T-cell (primary cell): ENCODE measurements around the gene CHRNA1. TPM values are rescaled to one million over a fixed set of nuclear protein-coding genes. Genes with fewer than 3 reads are reported as not detected.
A peak's percentile ranks its signal among the peaks of the same experiment; 100 is the strongest.

Experiments
- ATAC-seq, 4 experiments: fragments of 200-7000 bp in 3 of 4; fragments of 150-1000 bp in 1 of 4; cut with Tn5 transposase; replicated peaks in 1 of 4; 1 replicate in 3 of 4; 2 replicates in 1 of 4; pipeline ENCODE4 v1.10.0; 2021; ENCODE audit warnings: moderate library complexity in 3 of 4, mild to moderate bottlenecking in 2 of 4, moderate number of reproducible peaks in 1 of 4
- CTCF ChIA-PET, 2 donors: fragments of 300-600 bp; sonication (Branson Sonifier 250); formaldehyde crosslinking; loops; one replicate each; lab custom pipeline; 2022; ENCODE audit warnings: antibody characterized with exemption in 2 of 2; lab: Charles Lee
- POLR2A ChIA-PET, 2 donors: fragments of 300-600 bp; sonication (Branson Sonifier 250); formaldehyde crosslinking; loops; one replicate each; lab custom pipeline; 2022; ENCODE audit warnings: antibody characterized with exemption in 2 of 2; lab: Charles Lee
- DNase-seq, 35 experiments: peaks; one replicate each; pipeline versions ENCODE4 v3.0.0 to v3.0.0-alpha.2; 2013 to 2023
- H3K27ac ChIP-seq: one replicate; pipeline ENCODE4 v1.5.1; 2013; ENCODE audit warnings: low read length
- H3K27me3 ChIP-seq, 2 experiments: replicated peaks in 1 of 2; 1 replicate in 1 of 2; 2 replicates in 1 of 2; pipeline versions ENCODE4 v1.6.1 to v1.7.0; 2013; ENCODE audit warnings: low read length in 1 of 2, mixed read lengths in 1 of 2; ENCODE audit not compliant: control insufficient read depth in 2 of 2, insufficient read depth in 2 of 2; ENCODE audit errors: extremely low read depth in 1 of 2
- H3K36me3 ChIP-seq, 2 donors: 1 replicate in 1 of 2; 2 replicates in 1 of 2; pipeline versions ENCODE4 v1.6.1 to v1.7.0; 2013; ENCODE audit warnings: low read length in 1 of 2; ENCODE audit not compliant: control insufficient read depth in 2 of 2, insufficient read depth in 1 of 2; ENCODE audit errors: extremely low read depth in 1 of 2
- H3K4me1 ChIP-seq, 2 experiments: 1 replicate in 1 of 2; 2 replicates in 1 of 2; pipeline versions ENCODE4 v1.6.1 to v1.7.0; 2013; ENCODE audit warnings: low read length in 2 of 2, mixed read lengths in 1 of 2; ENCODE audit not compliant: insufficient read depth in 2 of 2, control insufficient read depth in 1 of 2; ENCODE audit errors: extremely low read depth in 1 of 2
- H3K4me3 ChIP-seq, 2 donors: 1 replicate in 1 of 2; 2 replicates in 1 of 2; pipeline versions ENCODE4 v1.5.1 to v1.7.0; 2013; ENCODE audit warnings: mild to moderate bottlenecking in 2 of 2, low read length in 1 of 2, moderate library complexity in 1 of 2; ENCODE audit not compliant: control insufficient read depth in 1 of 2; ENCODE audit errors: extremely low read depth in 1 of 2
- H3K9me3 ChIP-seq: 2 replicates; pipeline ENCODE4 v1.7.0; 2013
- H3K27ac Mint-ChIP-seq, 2 donors: one replicate each; pipeline ENCODE4 v1.8.0; 2020 to 2021; ENCODE audit warnings: mild to moderate bottlenecking in 2 of 2, mixed read lengths in 2 of 2
- H3K27me3 Mint-ChIP-seq, 2 donors: one replicate each; pipeline ENCODE4 v1.8.0; 2021 to 2022; ENCODE audit warnings: mixed read lengths in 2 of 2
- H3K36me3 Mint-ChIP-seq: one replicate; pipeline ENCODE4 v1.8.0; 2021; ENCODE audit warnings: mixed read lengths
- H3K4me1 Mint-ChIP-seq, 3 donors: one replicate each; pipeline ENCODE4 v1.8.0; 2020 to 2022; ENCODE audit warnings: mixed read lengths in 3 of 3, mild to moderate bottlenecking in 1 of 3
- H3K4me3 Mint-ChIP-seq, 3 donors: one replicate each; pipeline ENCODE4 v1.8.0; 2020 to 2022; ENCODE audit warnings: mild to moderate bottlenecking in 3 of 3, mixed read lengths in 3 of 3, moderate library complexity in 3 of 3
- H3K9me3 Mint-ChIP-seq, 3 donors: one replicate each; pipeline ENCODE4 v1.8.0; 2020 to 2022; ENCODE audit warnings: mixed read lengths in 3 of 3
- WGBS: methylation state at CpG from one replicate; pipeline ENCODE4 v1.1.5; 2013; ENCODE audit warnings: missing lambda C conversion rate; ENCODE audit not compliant: insufficient coverage; 5-methylcytosine and 5-hydroxymethylcytosine counted together
- total RNA-seq, 35 experiments: library from RNA in 6 of 35; stranded (reverse) in 6 of 35; fragments of 120-200 nt in 1 of 35; gene quantifications; one replicate each; pipeline versions ENCODE4 v1.2.1 to v1.2.4 and lab custom pipeline; 2013 to 2026

The CHRNA1 gene
- total RNA-seq, 5 donors from 2014 or later (not counting 1 experiment from before 2014, with no cell fraction given), result 0.23 TPM; not detected in 4

- Histone ChIP-seq H3K36me3 (no peaks in the 10 kb centered on the region), H3K4me1 (peaks cover 7 to 10% of the 10 kb centered on the region in 2 experiments), H3K27ac (no peak overlapping the region), H3K4me3 (no peak overlapping the region), H3K9me3 (no peaks in the 10 kb centered on the region), H3K27me3 (no peaks in the 10 kb centered on the region)
- no peaks in the 10 kb centered on the region for H3K27me3 Mint-ChIP-seq
- ChIA-PET POLR2A (no interaction called here), CTCF (no interaction called here)
- H3K4me3 Mint-ChIP-seq, result no peak overlapping the region
- peaks cover 15 to 21% (median 15%) of the 10 kb centered on the region in 3 donors for H3K4me1 Mint-ChIP-seq
- ATAC-seq, result no peak
- H3K27ac Mint-ChIP-seq, result no peak overlapping the region
- no peaks in the 10 kb centered on the region for H3K36me3 Mint-ChIP-seq
- WGBS, result 94% methylated on average over 2 of the region's 8 CpGs
- DNase-seq, result no peak
- no peaks in the 10 kb centered on the region for H3K9me3 Mint-ChIP-seq
These were observed 26.7 kb upstream of the CHRNA1 start for GRCh38 chr2:174791020-174791419.

GRCh38 chr2:174789001-174789400 lies 24.7 kb upstream of the CHRNA1 start:
- ATAC-seq (no peak), DNase-seq (no peak)
- Histone ChIP-seq H3K9me3 (no peaks in the 10 kb centered on the region), H3K27ac (no peak overlapping the region), H3K27me3 (no peaks in the 10 kb centered on the region), H3K4me1 (peaks cover 7 to 10% of the 10 kb centered on the region in 2 experiments), H3K4me3 (no peak overlapping the region), H3K36me3 (no peaks in the 10 kb centered on the region)
- 86% methylated on average over 8 of the region's 16 CpGs for WGBS
- Mint-ChIP-seq H3K4me3 (peak overlapping the region in 1 of 3 donors; percentile 45), H3K9me3 (no peaks in the 10 kb centered on the region), H3K4me1 (peaks cover 13 to 21% (median 15%) of the 10 kb centered on the region in 3 donors), H3K36me3 (no peaks in the 10 kb centered on the region), H3K27me3 (no peaks in the 10 kb centered on the region), H3K27ac (no peak overlapping the region)
- CTCF ChIA-PET, result interaction anchor here in 1 of 2 donors (0.8 kb wide), 1 partner anchor 9 kb away, joined by 3 read pairs; no protein-coding TSS in a partner anchor
- POLR2A ChIA-PET, result interaction anchor here in 1 of 2 donors (0.7 kb wide), 1 partner anchor 373 kb away, joined by 3 read pairs; no protein-coding TSS in a partner anchor

DNA sequence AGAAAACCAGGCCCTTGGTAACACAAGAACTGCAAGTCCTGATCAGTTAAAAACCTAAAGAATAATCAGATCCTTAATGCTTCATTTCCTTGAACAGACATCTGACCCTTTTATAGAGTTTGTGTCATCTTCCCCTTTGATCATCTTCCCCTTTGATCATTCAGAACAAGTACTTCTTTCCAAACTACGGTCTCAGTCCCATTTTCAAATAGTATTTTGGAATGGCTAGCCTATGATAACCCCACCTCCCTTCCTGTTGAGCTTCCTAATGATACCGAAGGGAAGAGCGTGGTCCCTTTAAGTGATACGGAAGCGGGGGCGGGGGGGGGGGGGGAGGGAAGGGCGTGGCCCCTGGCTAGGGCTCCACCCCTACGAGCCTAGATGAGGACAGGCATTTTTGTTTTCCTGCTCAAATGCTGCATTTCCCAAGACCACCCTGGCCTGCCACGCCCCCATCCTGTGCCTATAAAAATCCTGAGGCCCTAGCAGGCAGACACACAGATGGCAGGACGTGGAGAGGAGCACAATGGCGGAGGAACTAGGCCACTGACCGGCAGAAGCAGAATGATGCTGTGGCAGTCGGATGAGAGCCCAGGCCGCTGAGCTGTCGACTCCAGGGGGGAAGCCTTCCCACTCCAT lies 24.1 kb upstream of the CHRNA1 start:
- Histone ChIP-seq H3K4me3 (no peak overlapping the region), H3K36me3 (no peaks in the 10 kb centered on the region), H3K27me3 (no peaks in the 10 kb centered on the region), H3K9me3 (no peaks in the 10 kb centered on the region), H3K27ac (no peak overlapping the region), H3K4me1 (peaks cover 7 to 10% of the 10 kb centered on the region in 2 experiments)
- DNase-seq, result peak in 2 of 35 experiments; percentile 10 to 35
- ChIA-PET POLR2A (interaction anchor here in 1 of 2 donors (0.7 kb wide), 1 partner anchor 374 kb away, joined by 3 read pairs; no protein-coding TSS in a partner anchor), CTCF (no interaction called here)
- H3K4me1 Mint-ChIP-seq, result peaks cover 13 to 21% (median 15%) of the 10 kb centered on the region in 3 donors
- no peaks in the 10 kb centered on the region for H3K9me3 Mint-ChIP-seq
- WGBS, result 81% methylated on average over 8 of the region's 15 CpGs
- no peaks in the 10 kb centered on the region for H3K36me3 Mint-ChIP-seq
- no peaks in the 10 kb centered on the region for H3K27me3 Mint-ChIP-seq
- H3K27ac Mint-ChIP-seq, result peak overlapping the region; percentile 67 to 74
- peak overlapping the region; percentile 45 to 55 (median 55) for H3K4me3 Mint-ChIP-seq
- ATAC-seq, result peak in 2 of 4 experiments; percentile 55 to 66

DNA sequence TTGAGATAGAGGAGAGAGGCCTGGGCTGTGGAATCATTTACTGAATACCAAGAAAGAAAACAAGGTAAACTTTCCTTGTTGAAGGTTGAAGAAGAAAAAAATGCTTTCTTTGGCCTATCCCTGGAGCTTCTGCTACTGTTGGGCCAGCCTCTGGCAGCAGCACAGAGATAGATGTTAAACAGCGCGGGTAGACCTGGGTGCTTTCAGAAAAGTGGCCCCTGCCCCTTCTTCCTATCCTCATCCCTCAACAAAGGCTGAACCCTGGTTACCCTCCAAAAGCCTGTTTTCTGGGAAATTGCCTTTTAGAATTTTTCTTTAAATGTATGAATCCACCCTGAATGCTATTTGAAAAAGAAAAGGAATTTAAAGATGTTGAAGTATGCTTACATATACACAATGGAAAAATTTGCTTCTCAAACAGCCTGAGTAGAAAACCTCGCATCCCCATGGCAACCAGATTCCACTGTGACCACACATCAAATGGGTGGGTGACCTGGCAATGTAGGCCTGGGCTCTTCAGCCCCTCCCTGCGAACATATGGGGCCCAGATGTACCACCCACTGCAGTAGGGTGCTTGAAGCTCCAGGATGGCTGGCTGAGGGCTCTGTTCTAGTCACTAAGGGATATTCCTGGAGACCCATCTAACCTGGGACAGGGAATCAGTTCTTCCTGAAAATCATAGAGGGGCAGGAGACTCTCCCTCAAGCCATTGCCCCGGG lies 23.4 kb upstream of the CHRNA1 start:
- Histone ChIP-seq H3K27ac (no peak overlapping the region), H3K36me3 (no peaks in the 10 kb centered on the region), H3K4me1 (peaks cover 7 to 10% of the 10 kb centered on the region in 2 experiments), H3K27me3 (no peaks in the 10 kb centered on the region), H3K4me3 (no peak overlapping the region), H3K9me3 (no peaks in the 10 kb centered on the region)
- Mint-ChIP-seq H3K4me1 (peaks cover 13 to 21% (median 18%) of the 10 kb centered on the region in 3 donors), H3K36me3 (no peaks in the 10 kb centered on the region), H3K27me3 (no peaks in the 10 kb centered on the region), H3K27ac (peak overlapping the region in 1 of 2 donors; percentile 74), H3K9me3 (no peaks in the 10 kb centered on the region), H3K4me3 (peak overlapping the region in 1 of 3 donors; percentile 45)
- ATAC-seq, result peak in 1 of 4 experiments; percentile 29
- WGBS, result 83% methylated on average over 1 of the region's 5 CpGs
- DNase-seq, result no peak
- POLR2A ChIA-PET, result no interaction called here
- CTCF ChIA-PET, result interaction anchor here (0.6 kb wide), 2 partner anchors 42 to 44 kb away, joined by 3 read pairs; no protein-coding TSS in a partner anchor

GRCh38 chr2:174786066-174786725 lies 21.9 kb upstream of the CHRNA1 start:
- peaks cover 13 to 21% (median 18%) of the 10 kb centered on the region in 3 donors for H3K4me1 Mint-ChIP-seq
- H3K27me3 Mint-ChIP-seq, result no peaks in the 10 kb centered on the region
- Histone ChIP-seq H3K27me3 (no peaks in the 10 kb centered on the region), H3K9me3 (no peaks in the 10 kb centered on the region), H3K4me1 (peaks cover 7 to 10% of the 10 kb centered on the region in 2 experiments), H3K36me3 (no peaks in the 10 kb centered on the region), H3K27ac (no peak overlapping the region), H3K4me3 (no peak overlapping the region)
- CTCF ChIA-PET, result no interaction called here
- ATAC-seq, result no peak
- no peak overlapping the region for H3K27ac Mint-ChIP-seq
- DNase-seq, result no peak
- POLR2A ChIA-PET, result no interaction called here
- no peak overlapping the region for H3K4me3 Mint-ChIP-seq
- H3K9me3 Mint-ChIP-seq, result no peaks in the 10 kb centered on the region
- H3K36me3 Mint-ChIP-seq, result no peaks in the 10 kb centered on the region
- no CpG with 5 or more reads among the region's 8 CpGs for WGBS

- Mint-ChIP-seq H3K27ac (no peak overlapping the region), H3K36me3 (no peaks in the 10 kb centered on the region), H3K4me1 (peaks cover 15 to 28% (median 21%) of the 10 kb centered on the region in 3 donors), H3K27me3 (no peaks in the 10 kb centered on the region), H3K9me3 (no peaks in the 10 kb centered on the region), H3K4me3 (no peak overlapping the region)
- H3K27me3 ChIP-seq, result no peaks in the 10 kb centered on the region
- no peak for ATAC-seq
- H3K27ac ChIP-seq, result no peak overlapping the region
- peaks cover 7 to 12% of the 10 kb centered on the region in 2 experiments for H3K4me1 ChIP-seq
- no peaks in the 10 kb centered on the region for H3K36me3 ChIP-seq
- no peak overlapping the region for H3K4me3 ChIP-seq
- ChIA-PET POLR2A (interaction anchor here in 1 of 2 donors (0.5 kb wide), 1 partner anchor 16 kb away, joined by 5 read pairs; no protein-coding TSS in a partner anchor), CTCF (interaction anchor here in 1 of 2 donors (0.6 to 1.0 kb wide), 2 partner anchors 10 to 90 kb away, joined by 3 read pairs; no protein-coding TSS in a partner anchor)
- no peaks in the 10 kb centered on the region for H3K9me3 ChIP-seq
- 67% methylated on average over 3 of the region's 3 CpGs for WGBS
- DNase-seq, result no peak
These were observed 21.2 kb upstream of the CHRNA1 start for GRCh38 chr2:174785481-174785880.
